Mucosa of stomach (tissue), 1 donor: ENCODE results near the gene ANGPTL5.
"Not testable (repeated sequence)": the region's sequence is repeated elsewhere in the genome, so short reads cannot be mapped to it uniquely, and the experiment has no call there.

ENCODE experiments used
- H3K27me3 ChIP-seq: one replicate; pipeline ENCODE4 v1.7.0; 2013; ENCODE audit warnings: mild to moderate bottlenecking, low read length; ENCODE audit not compliant: control insufficient read depth, insufficient read depth
- H3K36me3 ChIP-seq: one replicate; pipeline ENCODE4 v1.7.0; 2013; ENCODE audit warnings: low read length; ENCODE audit not compliant: control insufficient read depth, insufficient read depth
- H3K4me1 ChIP-seq: one replicate; pipeline ENCODE4 v1.7.0; 2013; ENCODE audit warnings: mild to moderate bottlenecking, low read length; ENCODE audit not compliant: control insufficient read depth, insufficient read depth
- H3K4me3 ChIP-seq: one replicate; pipeline ENCODE4 v1.7.0; 2013; ENCODE audit warnings: low read length
- H3K9ac ChIP-seq: one replicate; pipeline ENCODE4 v1.7.0; 2013; ENCODE audit warnings: mild to moderate bottlenecking, low read length, moderate library complexity
- H3K9me3 ChIP-seq: one replicate; pipeline ENCODE4 v1.7.0; 2013; ENCODE audit warnings: mild to moderate bottlenecking, low read length, moderate library complexity; ENCODE audit not compliant: control insufficient read depth
- donor health status: Pancreatic carcinoma.

ANGPTL5 gene

GRCh38 chr11:101881586-101881985 is 34.7 kb downstream of the ANGPTL5 start:
- H3K9ac ChIP-seq, result no peak overlapping the region
- H3K27me3 ChIP-seq, result no peaks in the 10 kb centered on the region
- no peaks in the 10 kb centered on the region for H3K9me3 ChIP-seq
- no peaks in the 10 kb centered on the region for H3K36me3 ChIP-seq
- no peak overlapping the region for H3K4me3 ChIP-seq
- H3K4me1 ChIP-seq, result no peaks in the 10 kb centered on the region

DNA sequence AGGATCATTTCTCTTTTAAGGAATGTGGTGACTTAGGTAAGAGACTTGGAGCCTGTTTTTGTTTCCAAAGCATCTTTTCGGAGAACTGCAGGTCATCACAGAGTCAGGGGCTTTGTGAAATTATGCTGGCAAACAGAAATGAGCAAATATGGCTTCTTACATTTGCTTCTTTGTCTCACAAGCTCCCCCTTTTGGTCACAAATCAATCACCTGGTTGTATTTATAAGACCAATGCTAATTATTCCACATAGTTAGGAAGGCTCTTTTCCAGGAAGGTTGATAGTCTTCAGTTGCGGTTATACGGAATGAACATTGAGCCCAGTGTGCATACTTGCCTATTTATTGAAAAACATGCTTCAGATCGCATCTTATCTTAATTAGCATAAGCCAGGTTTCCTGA is 36.1 kb downstream of the ANGPTL5 start:
- Histone ChIP-seq H3K4me1 (no peaks in the 10 kb centered on the region), H3K27me3 (no peaks in the 10 kb centered on the region), H3K9ac (no peak overlapping the region), H3K4me3 (no peak overlapping the region), H3K9me3 (no peaks in the 10 kb centered on the region), H3K36me3 (no peaks in the 10 kb centered on the region)

DNA sequence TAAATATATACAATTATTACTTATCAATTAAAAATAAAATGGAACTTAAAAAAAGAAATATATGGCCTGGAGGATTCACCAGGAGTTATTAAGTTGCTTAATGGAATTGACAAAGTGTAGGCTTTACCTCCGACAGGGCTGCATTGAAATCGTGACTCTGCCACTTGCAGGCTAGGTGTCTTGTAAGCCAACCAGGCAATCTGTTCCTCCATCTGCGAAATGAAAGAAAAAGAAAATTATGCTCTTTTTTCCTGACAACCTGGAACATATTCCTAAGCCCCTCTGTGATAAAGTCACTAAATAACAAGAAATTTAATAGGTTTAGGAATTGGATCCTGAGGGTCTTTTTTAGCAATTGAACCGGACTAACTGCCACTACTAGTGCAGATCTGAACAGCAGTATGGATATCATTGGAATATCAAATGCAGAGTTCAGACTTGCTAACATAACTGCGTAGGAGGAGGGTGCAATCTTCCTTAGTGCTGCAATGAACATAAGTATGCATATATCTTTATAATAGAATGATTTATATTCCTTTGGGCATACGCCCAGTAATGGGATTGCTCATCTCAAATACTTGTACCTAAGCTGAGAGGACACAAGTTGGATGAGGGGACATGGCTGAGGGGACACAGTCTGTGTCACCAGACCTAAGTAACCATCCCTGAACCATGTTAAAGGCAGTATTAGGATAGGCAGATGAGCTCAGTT is 44.0 kb downstream of the ANGPTL5 start:
- no peaks in the 10 kb centered on the region for H3K9me3 ChIP-seq
- no peak overlapping the region for H3K4me3 ChIP-seq
- no peaks in the 10 kb centered on the region for H3K36me3 ChIP-seq
- no peaks in the 10 kb centered on the region for H3K4me1 ChIP-seq
- no peak overlapping the region for H3K9ac ChIP-seq
- no peaks in the 10 kb centered on the region for H3K27me3 ChIP-seq

DNA sequence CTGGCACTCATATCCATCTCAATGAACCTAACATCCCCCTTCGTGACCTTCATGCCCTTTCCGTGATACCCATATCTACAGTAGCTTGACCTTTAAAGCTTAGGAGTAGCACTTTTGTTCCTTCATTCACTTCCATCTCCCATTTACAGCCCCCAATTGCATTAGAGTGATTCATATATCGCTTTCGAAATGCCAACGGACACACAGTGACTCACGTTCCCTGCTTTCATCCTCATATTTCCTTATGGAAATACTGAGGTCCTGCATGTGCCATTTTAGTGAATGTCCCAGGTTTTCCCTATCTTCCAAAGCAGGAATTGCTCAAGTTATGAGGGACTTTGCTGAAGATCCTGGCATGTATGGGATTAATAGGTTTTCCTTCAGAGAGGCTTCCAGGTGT is 45.8 kb downstream of the ANGPTL5 start:
- Histone ChIP-seq H3K4me1 (no peaks in the 10 kb centered on the region), H3K4me3 (no peak overlapping the region), H3K9me3 (no peaks in the 10 kb centered on the region), H3K9ac (no peak overlapping the region), H3K27me3 (no peaks in the 10 kb centered on the region), H3K36me3 (no peaks in the 10 kb centered on the region)

DNA sequence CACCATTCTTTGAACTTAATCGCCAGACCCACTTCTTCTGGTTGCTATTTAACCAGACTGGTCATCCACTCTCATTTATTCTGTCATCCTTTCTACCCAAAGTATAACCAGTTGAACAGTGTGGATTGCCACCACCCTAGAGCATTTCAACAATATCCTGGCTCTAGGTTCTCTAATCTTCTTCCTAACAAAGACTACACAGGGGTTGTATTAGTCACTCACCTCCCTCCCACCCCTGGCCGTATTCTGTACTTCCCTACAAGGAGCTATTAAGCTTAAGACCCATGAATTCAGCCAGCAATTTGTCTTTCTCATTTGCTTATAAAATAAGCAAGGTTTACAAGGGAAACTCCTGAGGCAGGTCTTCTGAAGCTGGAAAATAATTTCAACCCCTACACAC is 48.4 kb downstream of the ANGPTL5 start:
- H3K36me3 ChIP-seq, result no peaks in the 10 kb centered on the region
- H3K27me3 ChIP-seq, result no peaks in the 10 kb centered on the region
- H3K4me1 ChIP-seq, result peaks cover 5% of the 10 kb centered on the region
- H3K9ac ChIP-seq, result no peak overlapping the region
- no peak overlapping the region for H3K4me3 ChIP-seq
- H3K9me3 ChIP-seq, result no peaks in the 10 kb centered on the region

DNA sequence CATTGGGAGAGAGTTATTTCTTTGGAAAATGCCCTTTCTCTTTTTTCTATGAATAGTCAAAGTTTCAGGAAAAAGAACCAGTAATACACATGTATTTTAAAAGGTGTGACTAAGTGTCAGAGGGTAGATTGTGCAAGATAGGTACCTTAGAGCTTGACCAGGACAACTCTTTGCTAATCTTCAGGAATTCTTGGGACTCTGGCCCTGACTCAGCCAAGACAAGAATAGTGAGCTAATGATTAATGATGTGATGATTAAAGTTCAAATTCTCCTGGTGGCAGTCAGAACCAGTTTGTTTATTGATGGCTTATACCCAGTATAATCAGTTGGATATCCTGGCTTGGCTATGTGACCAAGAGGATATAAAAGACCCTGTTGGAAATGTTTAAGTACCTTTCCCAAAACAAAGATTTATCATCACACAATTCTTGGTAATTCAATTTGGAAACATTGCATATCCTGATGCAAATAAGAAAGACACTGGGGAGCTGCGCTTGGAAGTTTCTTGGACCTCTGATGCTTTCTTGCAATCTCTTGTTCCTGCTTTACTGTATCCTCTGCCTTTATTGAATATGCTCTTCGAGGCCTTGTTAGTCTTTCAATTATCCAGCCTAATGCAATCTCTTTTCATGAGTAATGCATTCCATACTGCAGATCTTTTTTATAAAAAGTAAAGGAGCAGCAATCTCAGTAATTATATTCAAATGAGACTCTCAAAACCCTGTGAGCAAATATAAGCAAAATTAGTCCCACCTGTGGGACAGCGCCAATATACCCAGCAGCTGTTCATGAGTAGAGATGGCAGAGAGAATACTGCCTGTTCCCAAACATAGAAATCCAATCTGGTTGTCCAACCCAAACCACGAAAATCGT is 49.5 kb downstream of the ANGPTL5 start:
- H3K27me3 ChIP-seq, result no peaks in the 10 kb centered on the region
- no peaks in the 10 kb centered on the region for H3K9me3 ChIP-seq
- H3K4me3 ChIP-seq, result no peak overlapping the region
- peaks cover 5% of the 10 kb centered on the region for H3K4me1 ChIP-seq
- H3K36me3 ChIP-seq, result no peaks in the 10 kb centered on the region
- no peak overlapping the region for H3K9ac ChIP-seq

- Histone ChIP-seq H3K4me3 (no peak overlapping the region), H3K9ac (no peak overlapping the region), H3K36me3 (no peaks in the 10 kb centered on the region), H3K27me3 (no peaks in the 10 kb centered on the region), H3K4me1 (peaks cover 5% of the 10 kb centered on the region), H3K9me3 (no peaks in the 10 kb centered on the region)
Measured at GRCh38 chr11:101864098-101864497, 52.2 kb downstream of the ANGPTL5 start.

- no peaks in the 10 kb centered on the region for H3K27me3 ChIP-seq
- H3K9ac ChIP-seq, result no peak overlapping the region
- H3K4me1 ChIP-seq, result peaks cover 5% of the 10 kb centered on the region
- H3K36me3 ChIP-seq, result no peaks in the 10 kb centered on the region
- no peak overlapping the region for H3K4me3 ChIP-seq
- H3K9me3 ChIP-seq, result no peaks in the 10 kb centered on the region
Measured at GRCh38 chr11:101863361-101863760, 53.0 kb downstream of the ANGPTL5 start.

- H3K9me3 ChIP-seq, result no peaks in the 10 kb centered on the region
- peaks cover 5% of the 10 kb centered on the region for H3K4me1 ChIP-seq
- H3K4me3 ChIP-seq, result no peak overlapping the region
- H3K27me3 ChIP-seq, result no peaks in the 10 kb centered on the region
- H3K36me3 ChIP-seq, result no peaks in the 10 kb centered on the region
- no peak overlapping the region for H3K9ac ChIP-seq
Measured at GRCh38 chr11:101862391-101863233, 53.7 kb downstream of the ANGPTL5 start.

GRCh38 chr11:101860696-101861427 is 55.5 kb downstream of the ANGPTL5 start:
- no peaks in the 10 kb centered on the region for H3K36me3 ChIP-seq
- peaks cover 5% of the 10 kb centered on the region for H3K4me1 ChIP-seq
- H3K27me3 ChIP-seq, result no peaks in the 10 kb centered on the region
- H3K4me3 ChIP-seq, result no peak overlapping the region
- H3K9ac ChIP-seq, result no peak overlapping the region
- no peaks in the 10 kb centered on the region for H3K9me3 ChIP-seq

DNA sequence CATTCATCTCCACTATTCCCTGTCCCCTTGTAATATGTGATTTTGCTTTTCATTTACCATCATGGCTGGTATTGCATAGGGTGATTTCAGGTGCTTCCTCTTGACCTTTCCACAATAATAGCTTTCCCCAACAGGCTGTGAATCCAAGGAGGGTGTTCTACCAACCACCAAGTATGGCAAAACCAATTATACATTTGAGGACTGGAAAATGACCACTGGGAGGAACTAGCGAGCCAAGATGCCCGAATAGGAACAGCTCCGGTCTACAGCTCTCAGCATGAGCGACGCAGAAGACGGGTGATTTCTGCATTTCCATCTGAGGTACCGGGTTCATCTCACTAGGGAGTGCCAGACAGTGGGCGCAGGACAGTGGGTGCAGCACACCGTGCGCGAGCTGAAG is 64.1 kb downstream of the ANGPTL5 start:
- H3K9ac ChIP-seq, H3K4me1 ChIP-seq, H3K9me3 ChIP-seq, H3K27me3 ChIP-seq, H3K36me3 ChIP-seq, H3K4me3 ChIP-seq: not testable (repeated sequence)
